Cardiac muscle cell (in vitro differentiated cells and primary cell): ENCODE measurements around the gene TSTD1. TPM values are rescaled to one million over a fixed set of nuclear protein-coding genes. Genes with fewer than 3 reads are reported as not detected.
A peak's percentile ranks its signal among the peaks of the same experiment; 100 is the strongest.

Experiments
- DNase-seq, 2 donors: peaks; one replicate each; pipeline versions ENCODE4 v3.0.0 to v3.0.0-alpha.2; 2010 to 2017; ENCODE audit warnings: low read depth in 1 of 2, low spot score in 1 of 2
- H3K27ac ChIP-seq: fragments of 200-600 bp; sonication (generic); 2 replicates; pipeline ENCODE4 v1.5.1; 2016
- H3K27me3 ChIP-seq: fragments of 200-600 bp; sonication (generic); 2 replicates; pipeline ENCODE4 v1.6.0; 2016; ENCODE audit warnings: control low read depth
- H3K36me3 ChIP-seq: fragments of 200-600 bp; sonication (generic); 2 replicates; pipeline ENCODE4 v1.5.1; 2016; ENCODE audit warnings: control low read depth
- H3K4me1 ChIP-seq: fragments of 200-600 bp; sonication (generic); 2 replicates; pipeline ENCODE4 v1.8.1; 2017; ENCODE audit warnings: low read depth, mild to moderate bottlenecking, mixed run types
- H3K4me3 ChIP-seq: fragments of 200-600 bp; sonication (generic); 2 replicates; pipeline ENCODE4 v1.5.1; 2016; ENCODE audit warnings: mild to moderate bottlenecking
- H3K9me3 ChIP-seq: fragments of 200-600 bp; sonication (generic); 2 replicates; pipeline ENCODE4 v1.5.1; 2017; ENCODE audit warnings: low read depth, mild to moderate bottlenecking, control low read depth
- polyA plus RNA-seq: library from polyadenylated mRNA; unstranded; fragments of >200 nt; fragmentation: Nextera tagmentation; extraction: Ambion mirVana; gene quantifications from 2 replicates; pipeline ENCODE4 v1.2.1, GENCODE V29; 2016
- total RNA-seq: library from RNA; depleted of rRNA; stranded (reverse); fragments of >200 nt; gene quantifications from 2 replicates; pipeline ENCODE4 v1.2.3, GENCODE V29; 2016
- TF ChIP-seq, protein P1 (sequence below): IDR thresholded peaks from 2 replicates; pipeline ENCODE4 v1.5.1; 2012; ENCODE audit warnings: low read depth, mild to moderate bottlenecking, low read length

TSTD1 gene
- total and polyA plus RNA-seq, 2 experiments from 2014 or later: 262 to 448 TPM

DNA sequence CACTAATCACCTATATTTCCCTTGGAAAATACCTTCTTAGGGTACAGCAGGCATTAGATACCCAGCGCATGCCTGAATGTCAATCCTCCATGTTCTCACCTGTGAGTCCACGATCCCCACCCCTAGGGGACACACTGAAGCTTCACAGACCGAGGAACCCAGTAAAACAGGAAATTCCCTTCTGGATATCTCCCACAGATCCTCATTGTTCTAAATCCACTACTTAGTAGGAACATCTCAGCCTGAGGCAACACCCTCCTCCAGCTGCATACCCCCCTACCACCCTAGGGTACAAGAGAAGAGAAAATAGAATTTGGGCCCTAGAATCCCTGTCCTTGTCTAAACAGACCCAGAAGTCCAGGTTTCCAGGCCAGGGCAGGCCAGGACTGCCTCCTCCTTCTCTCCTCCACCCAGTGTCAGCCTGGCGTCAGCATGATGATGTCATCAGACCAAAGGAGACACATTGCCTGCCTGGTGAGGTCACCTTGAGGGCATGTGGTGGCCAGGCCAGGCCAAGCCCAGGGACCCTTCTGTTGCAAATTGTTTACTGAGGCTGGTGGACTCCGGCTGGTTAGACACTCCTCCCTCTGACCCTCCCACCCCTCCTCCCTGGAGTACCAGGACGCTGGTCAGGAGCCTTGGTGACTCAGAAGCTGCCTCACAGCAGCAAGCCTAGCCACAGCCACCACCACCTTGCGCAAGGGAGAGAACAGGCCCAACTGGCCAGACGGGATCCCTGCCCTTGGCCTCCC, 44.4 kb upstream of the TSTD1 start:
- no peaks in the 10 kb centered on the region for H3K27me3 ChIP-seq
- no peaks in the 10 kb centered on the region for H3K9me3 ChIP-seq
- no peak overlapping the region for H3K4me3 ChIP-seq
- H3K27ac ChIP-seq: no peak overlapping the region
- peak in 1 of 2 donors; percentile 94 for DNase-seq
- H3K4me1 ChIP-seq: no peaks in the 10 kb centered on the region
- H3K36me3 ChIP-seq: no peaks in the 10 kb centered on the region
- TF ChIP-seq, protein P1, sequence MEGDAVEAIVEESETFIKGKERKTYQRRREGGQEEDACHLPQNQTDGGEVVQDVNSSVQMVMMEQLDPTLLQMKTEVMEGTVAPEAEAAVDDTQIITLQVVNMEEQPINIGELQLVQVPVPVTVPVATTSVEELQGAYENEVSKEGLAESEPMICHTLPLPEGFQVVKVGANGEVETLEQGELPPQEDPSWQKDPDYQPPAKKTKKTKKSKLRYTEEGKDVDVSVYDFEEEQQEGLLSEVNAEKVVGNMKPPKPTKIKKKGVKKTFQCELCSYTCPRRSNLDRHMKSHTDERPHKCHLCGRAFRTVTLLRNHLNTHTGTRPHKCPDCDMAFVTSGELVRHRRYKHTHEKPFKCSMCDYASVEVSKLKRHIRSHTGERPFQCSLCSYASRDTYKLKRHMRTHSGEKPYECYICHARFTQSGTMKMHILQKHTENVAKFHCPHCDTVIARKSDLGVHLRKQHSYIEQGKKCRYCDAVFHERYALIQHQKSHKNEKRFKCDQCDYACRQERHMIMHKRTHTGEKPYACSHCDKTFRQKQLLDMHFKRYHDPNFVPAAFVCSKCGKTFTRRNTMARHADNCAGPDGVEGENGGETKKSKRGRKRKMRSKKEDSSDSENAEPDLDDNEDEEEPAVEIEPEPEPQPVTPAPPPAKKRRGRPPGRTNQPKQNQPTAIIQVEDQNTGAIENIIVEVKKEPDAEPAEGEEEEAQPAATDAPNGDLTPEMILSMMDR: no peak

DNA sequence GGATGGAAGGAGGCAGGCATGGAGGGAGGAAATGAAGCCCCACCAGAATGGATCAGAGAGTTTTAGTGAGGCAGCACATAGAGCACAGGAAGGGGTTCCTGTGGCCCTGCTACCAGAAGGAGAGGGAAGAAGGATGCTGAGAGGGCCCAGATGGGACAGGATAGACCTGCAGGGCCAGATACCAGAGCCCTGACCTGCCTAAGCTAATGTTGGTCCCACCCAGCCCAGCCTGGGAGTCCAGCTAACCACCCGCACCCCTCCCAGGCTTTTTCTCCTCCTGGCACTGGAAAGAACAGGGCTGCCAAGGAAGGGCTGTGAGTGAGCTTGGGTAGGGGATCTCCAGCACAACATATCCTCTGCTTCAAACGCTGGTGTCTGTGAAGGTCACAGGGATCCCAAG, 43.7 kb upstream of the TSTD1 start:
- no peak overlapping the region for H3K27ac ChIP-seq
- H3K4me3 ChIP-seq: no peak overlapping the region
- no peak for DNase-seq
- TF ChIP-seq, protein P1: no peak
- H3K27me3 ChIP-seq: no peaks in the 10 kb centered on the region
- no peaks in the 10 kb centered on the region for H3K9me3 ChIP-seq
- no peaks in the 10 kb centered on the region for H3K4me1 ChIP-seq
- H3K36me3 ChIP-seq: no peaks in the 10 kb centered on the region

DNA sequence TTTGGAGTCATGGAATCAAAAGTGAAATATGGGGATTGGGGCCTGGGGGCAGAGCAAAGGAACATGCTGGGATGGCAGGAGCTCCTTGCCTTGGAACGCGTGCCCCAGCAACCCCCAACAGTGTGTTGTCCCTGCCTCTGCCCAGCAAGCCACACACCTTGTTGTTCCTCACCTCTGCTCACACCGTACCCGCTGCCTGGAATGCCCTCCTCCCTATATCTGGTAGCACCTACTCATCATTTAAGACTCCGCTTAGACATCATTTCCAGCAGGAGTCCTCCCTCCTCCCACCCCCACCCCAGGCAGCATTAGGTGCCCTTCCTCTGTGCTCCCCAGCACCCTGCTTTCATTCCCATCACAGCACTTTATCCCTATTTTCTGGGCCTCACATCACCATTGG, 42.8 kb upstream of the TSTD1 start:
- H3K4me3 ChIP-seq: no peak overlapping the region
- no peaks in the 10 kb centered on the region for H3K9me3 ChIP-seq
- no peaks in the 10 kb centered on the region for H3K4me1 ChIP-seq
- TF ChIP-seq, protein P1: no peak
- H3K27ac ChIP-seq: no peak overlapping the region
- no peaks in the 10 kb centered on the region for H3K27me3 ChIP-seq
- DNase-seq: no peak
- H3K36me3 ChIP-seq: no peaks in the 10 kb centered on the region

DNA sequence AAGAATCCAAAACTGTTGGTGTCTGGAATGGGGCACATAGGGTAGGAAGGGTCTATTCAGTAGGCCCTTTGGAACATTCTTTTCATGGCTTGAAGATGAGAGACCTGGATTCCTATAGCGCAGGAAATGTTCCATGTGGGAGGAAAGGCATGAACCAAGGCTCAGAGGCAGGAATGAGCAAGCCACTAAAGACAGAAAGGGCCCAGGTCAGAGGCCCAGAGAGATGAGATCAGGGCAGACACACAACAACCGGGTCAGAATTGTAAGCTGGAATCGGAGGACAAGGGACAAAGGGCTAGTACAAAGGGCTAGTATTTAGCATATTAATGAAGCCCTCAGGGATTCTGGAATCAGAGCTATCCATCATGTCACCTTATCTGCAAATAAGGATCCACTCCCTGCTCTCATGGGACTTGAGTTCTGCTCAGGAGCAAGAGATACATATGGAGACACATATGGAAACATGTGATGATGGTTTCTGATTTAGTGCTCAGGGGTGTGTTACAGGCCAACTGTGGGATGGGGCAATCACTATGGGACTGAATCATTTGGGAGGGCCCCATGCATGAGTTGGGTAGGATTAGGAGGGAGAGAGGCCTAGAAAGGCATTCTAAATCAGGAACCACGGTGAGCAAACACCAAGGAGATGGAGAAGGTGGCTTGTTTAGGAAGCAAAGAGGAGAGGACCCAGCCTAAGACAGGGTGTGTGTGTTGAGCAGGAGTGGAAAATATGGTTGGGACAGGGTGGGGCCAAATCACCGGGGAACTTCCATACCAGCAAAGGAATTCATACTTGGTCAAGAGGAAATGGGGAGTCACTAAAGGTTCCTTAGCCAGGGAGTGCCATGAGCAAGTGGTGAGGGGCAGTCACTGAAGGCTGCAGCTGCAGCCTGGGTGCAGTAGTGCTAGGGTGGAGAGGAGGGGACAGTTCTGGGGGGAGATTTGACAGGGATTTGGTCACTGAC, 42.0 kb upstream of the TSTD1 start:
- no peaks in the 10 kb centered on the region for H3K9me3 ChIP-seq
- peak in 1 of 2 donors; percentile 29 for DNase-seq
- TF ChIP-seq, protein P1: no peak
- H3K27ac ChIP-seq: no peak overlapping the region
- no peaks in the 10 kb centered on the region for H3K27me3 ChIP-seq
- no peak overlapping the region for H3K4me3 ChIP-seq
- H3K36me3 ChIP-seq: no peaks in the 10 kb centered on the region
- H3K4me1 ChIP-seq: no peaks in the 10 kb centered on the region

DNA sequence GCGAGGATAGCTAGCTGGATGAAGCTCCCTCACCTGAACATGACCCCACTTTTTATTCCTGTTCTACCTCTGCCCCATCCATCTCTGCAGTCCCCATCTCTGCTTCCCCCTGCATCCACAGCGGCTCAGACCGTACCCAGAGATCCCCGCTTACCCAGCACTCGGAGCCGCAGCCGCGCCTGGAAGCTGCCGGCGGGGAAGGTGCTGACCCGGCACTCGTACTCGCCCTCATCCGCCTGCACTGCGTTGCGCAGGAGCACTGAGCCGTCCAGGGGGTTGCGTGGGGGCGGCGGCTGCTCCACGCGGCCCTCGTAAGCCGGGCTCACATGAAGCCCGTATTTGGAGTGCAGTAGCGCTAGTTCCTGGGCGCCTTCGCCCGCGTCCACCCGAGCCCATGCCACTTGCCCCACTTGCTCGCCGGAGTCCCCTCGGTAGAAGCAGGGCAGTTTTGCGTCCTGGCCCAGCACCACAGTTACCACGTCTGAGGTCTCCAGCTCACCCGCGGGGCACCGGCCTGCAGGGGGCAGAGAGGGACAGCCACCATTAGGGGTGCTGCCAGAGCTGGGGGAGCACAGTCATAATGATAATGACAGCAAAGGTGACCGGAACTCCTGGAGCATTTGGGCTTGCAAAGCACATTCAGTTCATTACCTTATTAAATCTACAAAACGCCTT, 40.8 kb upstream of the TSTD1 start:
- Histone ChIP-seq H3K9me3 (no peaks in the 10 kb centered on the region), H3K27ac (no peak overlapping the region), H3K27me3 (no peaks in the 10 kb centered on the region), H3K36me3 (no peaks in the 10 kb centered on the region), H3K4me3 (no peak overlapping the region), H3K4me1 (no peaks in the 10 kb centered on the region)
- TF ChIP-seq, protein P1: peak; percentile 5
- peak in 1 of 2 donors; percentile 40 for DNase-seq
